ENCODE results near the gene CABLES1. TPM values are rescaled to one million over a fixed set of nuclear protein-coding genes. Genes with fewer than 3 reads are reported as not detected.

CABLES1 gene
- total RNA-seq = 1.4 and 2.7 TPM in 2 replicates

GRCh38 chr18:23134780-23135549, at the start of gene CABLES1:
CABLES1 (plus strand) TSS chr18:23135485; CDS start chr18:23135763, 278 bp downstream.

Other genes with a start within 250 kb of the CABLES1 start
- gene RBBP8, start 202.2 kb upstream of the CABLES1 start, total RNA-seq = 37.2 and 40.5 TPM in 2 replicates